Mesodermal cell (in vitro differentiated cells): ENCODE measurements around the gene NPW.

ENCODE experiments used
- H3K27ac ChIP-seq: 2 replicates; pipeline ENCODE4 v1.7.0; 2013; ENCODE audit warnings: mild to moderate bottlenecking, low read depth, low read length, moderate library complexity; ENCODE audit not compliant: severe bottlenecking
- H3K36me3 ChIP-seq: 2 replicates; pipeline ENCODE4 v1.7.1; 2013; ENCODE audit warnings: mild to moderate bottlenecking, low read length, moderate library complexity; ENCODE audit not compliant: control insufficient read depth, insufficient read depth
- H3K4me1 ChIP-seq: one replicate; pipeline ENCODE4 v1.7.1; 2013; ENCODE audit warnings: mild to moderate bottlenecking, low read length; ENCODE audit not compliant: insufficient read depth, control insufficient read depth, poor library complexity, severe bottlenecking
- H3K4me3 ChIP-seq: 2 replicates; pipeline ENCODE4 v1.7.0; 2013; ENCODE audit warnings: low read length, control low read depth, mild to moderate bottlenecking; ENCODE audit not compliant: insufficient read depth, poor library complexity, severe bottlenecking; ENCODE audit errors: extremely low read depth
- H3K9me3 ChIP-seq: 2 replicates; pipeline ENCODE4 v1.7.1; 2013; ENCODE audit warnings: mild to moderate bottlenecking, low read length, moderate library complexity; ENCODE audit not compliant: control insufficient read depth
- WGBS, 2 experiments: methylation state at CpG; one replicate each; pipeline ENCODE4 v1.1.5; 2013; ENCODE audit warnings: missing lambda C conversion rate in 2 of 2; ENCODE audit not compliant: insufficient coverage in 2 of 2; 5-methylcytosine and 5-hydroxymethylcytosine counted together

Gene NPW

GRCh38 chr16:2039274-2040031, 19.9 kb downstream of the NPW start:
- H3K27ac ChIP-seq, result peak overlapping the region; percentile 23
- H3K36me3 ChIP-seq, result peaks cover 27% of the 10 kb centered on the region
- peaks cover 29% of the 10 kb centered on the region for H3K4me1 ChIP-seq
- whole genome bisulfite sequencing, 2 experiments, result 89 to 91% methylated on average over 19 to 26 of the region's 29 CpGs
- H3K9me3 ChIP-seq, result no peaks in the 10 kb centered on the region
- H3K4me3 ChIP-seq, result no peak overlapping the region

- Histone ChIP-seq H3K9me3 (no peaks in the 10 kb centered on the region), H3K27ac (no peak overlapping the region), H3K4me3 (no peak overlapping the region), H3K36me3 (peaks cover 27% of the 10 kb centered on the region), H3K4me1 (peaks cover 22% of the 10 kb centered on the region)
- 90 to 93% methylated on average over 18 of the region's 24 CpGs for WGBS, 2 experiments
Observed at GRCh38 chr16:2040041-2040786, 20.6 kb downstream of the NPW start.

GRCh38 chr16:2040787-2041522, 21.4 kb downstream of the NPW start:
- no peak overlapping the region for H3K27ac ChIP-seq
- WGBS, 2 experiments, result 92 to 95% methylated on average over 18 to 19 of the region's 20 CpGs
- no peak overlapping the region for H3K4me3 ChIP-seq
- peaks cover 16% of the 10 kb centered on the region for H3K4me1 ChIP-seq
- no peaks in the 10 kb centered on the region for H3K9me3 ChIP-seq
- H3K36me3 ChIP-seq, result peaks cover 30% of the 10 kb centered on the region

GRCh38 chr16:2042171-2042985, 22.8 kb downstream of the NPW start:
- Histone ChIP-seq H3K4me3 (no peak overlapping the region), H3K27ac (no peak overlapping the region), H3K36me3 (peaks cover 18% of the 10 kb centered on the region), H3K9me3 (no peaks in the 10 kb centered on the region), H3K4me1 (peaks cover 10% of the 10 kb centered on the region)
- WGBS, 2 experiments, result 93 to 95% methylated on average over 16 of the region's 22 CpGs

- Histone ChIP-seq H3K36me3 (peaks cover 11% of the 10 kb centered on the region), H3K4me1 (peaks cover 10% of the 10 kb centered on the region), H3K9me3 (no peaks in the 10 kb centered on the region), H3K27ac (no peak overlapping the region), H3K4me3 (no peak overlapping the region)
- WGBS, 2 experiments, result 96% methylated on average over 10 to 11 of the region's 11 CpGs
Observed at GRCh38 chr16:2042986-2043666, 23.5 kb downstream of the NPW start.

- peaks cover 5% of the 10 kb centered on the region for H3K36me3 ChIP-seq
- WGBS, 2 experiments, result 93 to 94% methylated on average over 11 to 20 of the region's 26 CpGs
- peaks cover 10% of the 10 kb centered on the region for H3K4me1 ChIP-seq
- H3K4me3 ChIP-seq, result no peak overlapping the region
- no peaks in the 10 kb centered on the region for H3K9me3 ChIP-seq
- no peak overlapping the region for H3K27ac ChIP-seq
Observed at GRCh38 chr16:2043667-2044451, 24.3 kb downstream of the NPW start.

- Histone ChIP-seq H3K27ac (no peak overlapping the region), H3K36me3 (peaks cover 4% of the 10 kb centered on the region), H3K9me3 (no peaks in the 10 kb centered on the region), H3K4me1 (peaks cover 4% of the 10 kb centered on the region), H3K4me3 (no peak overlapping the region)
- 95 to 98% methylated on average over 18 to 20 of the region's 22 CpGs for WGBS, 2 experiments
Observed at GRCh38 chr16:2044541-2044940, 25.0 kb downstream of the NPW start.

GRCh38 chr16:2045965-2046892, 26.6 kb downstream of the NPW start:
- Histone ChIP-seq H3K27ac (no peak overlapping the region), H3K36me3 (peaks cover 15% of the 10 kb centered on the region), H3K4me1 (peaks cover 4% of the 10 kb centered on the region), H3K9me3 (no peaks in the 10 kb centered on the region), H3K4me3 (peak overlapping the region; percentile 94)
- WGBS, 2 experiments, result 96 to 98% methylated on average over 14 of the region's 21 CpGs
